SKM-1 (cell line): ENCODE measurements around the gene RFX8.

Source experiments
- DNase-seq: peaks from one replicate; lab custom pipeline; 2025; ENCODE audit not compliant: unreplicated experiment; lab: John Stamatoyannopoulos, UW

RFX8 gene

GRCh38 chr2:101412092-101412694 lies 62.7 kb downstream of the RFX8 start:
- no peak for DNase-seq

GRCh38 chr2:101410746-101411145 lies 64.2 kb downstream of the RFX8 start:
- no peak for DNase-seq

- no peak for DNase-seq
Observed at GRCh38 chr2:101410114-101410513, 64.8 kb downstream of the RFX8 start.

- DNase-seq = no peak
Observed at GRCh38 chr2:101409699-101410098, 65.2 kb downstream of the RFX8 start.

GRCh38 chr2:101408925-101409324 lies 66.0 kb downstream of the RFX8 start:
- no peak for DNase-seq

GRCh38 chr2:101405351-101405899 lies 69.5 kb downstream of the RFX8 start:
- DNase-seq = no peak

- no peak for DNase-seq
Observed at GRCh38 chr2:101403745-101404144, 71.2 kb downstream of the RFX8 start.

- no peak for DNase-seq
Observed at GRCh38 chr2:101402630-101403029, 72.3 kb downstream of the RFX8 start.

- DNase-seq = no peak
Observed at GRCh38 chr2:101401906-101402305, 73.0 kb downstream of the RFX8 start.

- no peak for DNase-seq
Observed at GRCh38 chr2:101401326-101401665, 73.6 kb downstream of the RFX8 start.

- DNase-seq = no peak
Observed at GRCh38 chr2:101400506-101401325, 74.2 kb downstream of the RFX8 start.

- no peak for DNase-seq
Observed at GRCh38 chr2:101400048-101400447, 74.9 kb downstream of the RFX8 start.

- DNase-seq = no peak
Observed at GRCh38 chr2:101399021-101399799, 75.7 kb downstream of the RFX8 start.

- DNase-seq = no peak
Observed at GRCh38 chr2:101398116-101398821, 76.6 kb downstream of the RFX8 start.

- no peak for DNase-seq
Observed at GRCh38 chr2:101396316-101396717, 78.6 kb downstream of the RFX8 start.

- DNase-seq = no peak
Observed at GRCh38 chr2:101395545-101396315, 79.2 kb downstream of the RFX8 start.

- no peak for DNase-seq
Observed at GRCh38 chr2:101388232-101388631, 86.7 kb downstream of the RFX8 start.

GRCh38 chr2:101387151-101387834 lies 87.6 kb downstream of the RFX8 start, which contains the start of gene CREG2:
Gene CREG2 (minus strand): TSS chr2:101387503. CDS start chr2:101387457, 46 bp downstream.
- DNase-seq = no peak

GRCh38 chr2:101386599-101387150 lies 88.2 kb downstream of the RFX8 start:
- no peak for DNase-seq
